Measurements from ENCODE around the gene GNPNAT1.
"Not testable (repeated sequence)": the region's sequence is repeated elsewhere in the genome, so short reads cannot be mapped to it uniquely, and the experiment has no call there.

GNPNAT1 gene

GRCh38 chr14:52767058-52767833 is 24.2 kb downstream of the GNPNAT1 start:
- H3K9me3 ChIP-seq = no peaks in the 10 kb centered on the region
- H3K36me3 ChIP-seq = peaks cover 66% of the 10 kb centered on the region
- H3K4me3 ChIP-seq (ENCODE audit: low read depth in 1 of 2, low read length in 1 of 2) = no peak overlapping the region
- no peaks in the 10 kb centered on the region for H3K27me3 ChIP-seq
- H3K4me1 ChIP-seq (ENCODE audit: control insufficient read depth in 1 of 2, insufficient read depth in 1 of 2, low read depth in 1 of 2, low read length in 1 of 2) = no peaks in the 10 kb centered on the region
- no peak overlapping the region for H3K27ac ChIP-seq
- no peak for TF ChIP-seq CTCF (IDR thresholded peaks at IDR 0.05)

- not testable (repeated sequence) for H3K9me3 ChIP-seq; H3K27me3 ChIP-seq; H3K4me1 ChIP-seq (ENCODE audit: control insufficient read depth in 1 of 2, insufficient read depth in 1 of 2, low read depth in 1 of 2, low read length in 1 of 2); H3K4me3 ChIP-seq (ENCODE audit: low read depth in 1 of 2, low read length in 1 of 2); H3K27ac ChIP-seq
- H3K36me3 ChIP-seq = peaks cover 61% of the 10 kb centered on the region
These were observed 28.5 kb downstream of the GNPNAT1 start for GRCh38 chr14:52762923-52763322.

- no peak for TF ChIP-seq CTCF (IDR thresholded peaks at IDR 0.05)
These were observed 32.3 kb downstream of the GNPNAT1 start for GRCh38 chr14:52759145-52759544.

GRCh38 chr14:52755607-52756316 is 35.6 kb downstream of the GNPNAT1 start:
- Histone ChIP-seq H3K4me1 (ENCODE audit: control insufficient read depth in 1 of 2, insufficient read depth in 1 of 2, low read depth in 1 of 2, low read length in 1 of 2) (no peaks in the 10 kb centered on the region), H3K27me3 (no peaks in the 10 kb centered on the region), H3K27ac (no peak overlapping the region), H3K4me3 (ENCODE audit: low read depth in 1 of 2, low read length in 1 of 2) (no peak overlapping the region), H3K9me3 (no peaks in the 10 kb centered on the region), H3K36me3 (peaks cover 31% of the 10 kb centered on the region)
- TF ChIP-seq CTCF (IDR thresholded peaks at IDR 0.05) = no peak

More at GRCh38 chr14:52759145-52759544, 32.3 kb downstream of the GNPNAT1 start:
- Histone ChIP-seq H3K27ac (no peak overlapping the region), H3K36me3 (peaks cover 31% of the 10 kb centered on the region), H3K4me3 (ENCODE audit: low read depth in 1 of 2, low read length in 1 of 2) (no peak overlapping the region), H3K9me3 (no peaks in the 10 kb centered on the region), H3K4me1 (ENCODE audit: control insufficient read depth in 1 of 2, insufficient read depth in 1 of 2, low read depth in 1 of 2, low read length in 1 of 2) (no peaks in the 10 kb centered on the region), H3K27me3 (no peaks in the 10 kb centered on the region)

- no peak overlapping the region for H3K4me3 ChIP-seq (ENCODE audit: low read depth in 1 of 2, low read length in 1 of 2)
- no peaks in the 10 kb centered on the region for H3K4me1 ChIP-seq (ENCODE audit: control insufficient read depth in 1 of 2, insufficient read depth in 1 of 2, low read depth in 1 of 2, low read length in 1 of 2)
- no peak for TF ChIP-seq CTCF (IDR thresholded peaks at IDR 0.05)
- peaks cover 62% of the 10 kb centered on the region for H3K36me3 ChIP-seq
- no peaks in the 10 kb centered on the region for H3K27me3 ChIP-seq
- H3K9me3 ChIP-seq = no peaks in the 10 kb centered on the region
- no peak overlapping the region for H3K27ac ChIP-seq
These were observed 42.6 kb downstream of the GNPNAT1 start for GRCh38 chr14:52748647-52749292.

All from neutrophil (primary cell).